Ishikawa (cell line): ENCODE results near the gene RALY.
A peak's percentile ranks its signal among the peaks of the same experiment; 100 is the strongest.

Experiments used
- CEBPB ChIP-seq: IDR thresholded peaks from 2 replicates; pipeline ENCODE4 v1.6.1; 2012
- CREB1 ChIP-seq: IDR thresholded peaks from 2 replicates; pipeline ENCODE4 v1.6.1; 2012; ENCODE audit warnings: low read depth
- EGR1 ChIP-seq: IDR thresholded peaks from 2 replicates; pipeline ENCODE4 v1.6.1; 2012
- EP300 ChIP-seq: IDR thresholded peaks from 2 replicates; pipeline ENCODE4 v1.6.1; 2012; ENCODE audit warnings: borderline replicate concordance
- FOXM1 ChIP-seq: IDR thresholded peaks from 2 replicates; pipeline ENCODE4 v1.6.1; 2012; ENCODE audit warnings: low read depth, borderline replicate concordance
- MAX ChIP-seq: IDR thresholded peaks from 2 replicates; pipeline ENCODE4 v1.6.1; 2012
- NFIC ChIP-seq: IDR thresholded peaks from 2 replicates; pipeline ENCODE4 v1.6.1; 2012
- RAD21 ChIP-seq: IDR thresholded peaks from 2 replicates; pipeline ENCODE4 v1.6.1; 2012; ENCODE audit warnings: low read depth
- REST ChIP-seq: IDR thresholded peaks from 2 replicates; pipeline ENCODE4 v1.6.1; 2012; ENCODE audit warnings: low read depth, mild to moderate bottlenecking
- TAF1 ChIP-seq: IDR thresholded peaks from 2 replicates; pipeline ENCODE4 v1.6.1; 2012; ENCODE audit warnings: low read depth, mild to moderate bottlenecking
- TCF12 ChIP-seq: IDR thresholded peaks from 2 replicates; pipeline ENCODE4 v1.6.1; 2012; ENCODE audit warnings: low read depth
- TEAD4 ChIP-seq: IDR thresholded peaks from 2 replicates; pipeline ENCODE4 v1.6.1; 2012
- USF1 ChIP-seq: IDR thresholded peaks from 2 replicates; pipeline ENCODE4 v1.6.1; 2012
- YY1 ChIP-seq: IDR thresholded peaks from 2 replicates; pipeline ENCODE4 v1.6.1; 2012; ENCODE audit warnings: low read depth
- ZBTB7A ChIP-seq: IDR thresholded peaks from 2 replicates; pipeline ENCODE4 v1.6.1; 2012; ENCODE audit warnings: low read depth

The RALY gene

GRCh38 chr20:33981347-33981746 is 12.4 kb upstream of the RALY start:
- no peak for TF ChIP-seq EP300
- no peak for TF ChIP-seq RAD21
- TF ChIP-seq MAX, result no peak
- no peak for TF ChIP-seq USF1
- TF ChIP-seq FOXM1, result no peak
- no peak for TF ChIP-seq ZBTB7A
- TF ChIP-seq EGR1, result no peak
- TF ChIP-seq REST, result no peak
- no peak for TF ChIP-seq CEBPB

GRCh38 chr20:33981964-33982363 is 11.7 kb upstream of the RALY start:
- peak; percentile 81 for TF ChIP-seq REST
- TF ChIP-seq FOXM1, result no peak

- TF ChIP-seq ZBTB7A (no peak), CREB1 (no peak), TEAD4 (no peak), EGR1 (no peak), YY1 (no peak), REST (no peak)
Measured at GRCh38 chr20:33983371-33983770, 10.3 kb upstream of the RALY start.

GRCh38 chr20:33984182-33984719 is 9.5 kb upstream of the RALY start:
- TF ChIP-seq REST, result no peak
- TF ChIP-seq NFIC, result no peak
- no peak for TF ChIP-seq MAX
- no peak for TF ChIP-seq CEBPB

GRCh38 chr20:33985280-33985679 is 8.4 kb upstream of the RALY start:
- TF ChIP-seq MAX, result no peak
- TF ChIP-seq YY1, result no peak
- TF ChIP-seq REST, result no peak
- TF ChIP-seq NFIC, result no peak
- no peak for TF ChIP-seq ZBTB7A
- TF ChIP-seq RAD21, result no peak
- no peak for TF ChIP-seq TEAD4
- TF ChIP-seq TCF12, result no peak
- no peak for TF ChIP-seq EGR1
- no peak for TF ChIP-seq FOXM1
- no peak for TF ChIP-seq CREB1
- TF ChIP-seq EP300, result no peak
- TF ChIP-seq CEBPB, result no peak
- TF ChIP-seq TAF1, result no peak
- TF ChIP-seq USF1, result no peak
